ENCODE data around the gene DOCK1.

GRCh38 chr10:127252818-127253217 is 347.6 kb downstream of the DOCK1 start:
- no peak for TF ChIP-seq CTCF (IDR thresholded peaks at IDR 0.05; ENCODE audit: borderline replicate concordance, extremely low read depth, low read length, poor library complexity, severe bottlenecking)
- TF ChIP-seq EZH2 (IDR thresholded peaks at IDR 0.05; ENCODE audit: borderline replicate concordance, low read depth, low read length, severe bottlenecking) = no peak

All from DND-41 (cell line).